SK-N-SH treated with all-trans-retinoic acid at 6 μM for 48 hours (cell line): ENCODE results near the gene FPGS.

Experiments used
- ATAC-seq: fragments of 200-7000 bp; cut with Tn5 transposase; 3 replicates; pipeline ENCODE4 v1.9.1; 2020; ENCODE audit warnings: mild to moderate bottlenecking, moderate library complexity
- ARNTL ChIP-seq: fragments of 450-650 bp; formaldehyde crosslinking; IDR thresholded peaks from 2 replicates; pipeline ENCODE4 v1.5.0; 2020; ENCODE audit warnings: low read depth, mild to moderate bottlenecking, moderate library complexity, borderline replicate concordance
- CREB5 ChIP-seq: fragments of 250-450 bp; sonication (Bioruptor Pico); IDR thresholded peaks from 2 replicates; pipeline ENCODE4 v1.5.1; 2020; ENCODE audit warnings: low read depth, mild to moderate bottlenecking, moderate library complexity
- ESRRG ChIP-seq: fragments of 250-450 bp; sonication (Bioruptor Pico); IDR thresholded peaks from 2 replicates; pipeline ENCODE4 v1.6.1; 2021; ENCODE audit warnings: mild to moderate bottlenecking
- GLIS3 ChIP-seq: fragments of 250-450 bp; sonication (Bioruptor Pico); IDR thresholded peaks from 2 replicates; pipeline ENCODE4 v1.5.0; 2020; ENCODE audit warnings: mild to moderate bottlenecking, moderate library complexity
- ISL1 ChIP-seq: fragments of 250-450 bp; sonication (Bioruptor Pico); IDR thresholded peaks from 2 replicates; pipeline ENCODE4 v2.1.2; 2022; ENCODE audit warnings: mild to moderate bottlenecking, moderate library complexity
- OSR1 ChIP-seq: fragments of 250-450 bp; sonication (Bioruptor Pico); IDR thresholded peaks from 2 replicates; pipeline ENCODE4 v1.8.0; 2022; ENCODE audit warnings: moderate library complexity, mild to moderate bottlenecking, inconsistent platforms
- PATZ1 ChIP-seq: fragments of 250-450 bp; sonication (Bioruptor Pico); IDR thresholded peaks from 2 replicates; pipeline ENCODE4 v1.8.0; 2020; ENCODE audit warnings: mild to moderate bottlenecking, moderate library complexity, borderline replicate concordance
- POU6F1 ChIP-seq: fragments of 250-450 bp; sonication (Bioruptor Pico); IDR thresholded peaks from 2 replicates; pipeline ENCODE4 v1.8.0; 2021; ENCODE audit warnings: low read depth, mild to moderate bottlenecking, moderate library complexity, borderline replicate concordance
- PPARA ChIP-seq: fragments of 250-450 bp; sonication (Bioruptor Pico); IDR thresholded peaks from 2 replicates; pipeline ENCODE4 v1.5.0; 2020; ENCODE audit warnings: mild to moderate bottlenecking, borderline replicate concordance
- RARB ChIP-seq: fragments of 250-450 bp; sonication (Bioruptor Pico); IDR thresholded peaks from 2 replicates; pipeline ENCODE4 v1.8.0; 2021; ENCODE audit warnings: mild to moderate bottlenecking, moderate library complexity
- SNAI2 ChIP-seq: fragments of 250-450 bp; sonication (Bioruptor Pico); IDR thresholded peaks from 2 replicates; pipeline ENCODE4 v1.5.0; 2020; ENCODE audit warnings: mild to moderate bottlenecking, moderate library complexity
- TOX ChIP-seq: fragments of 250-450 bp; sonication (Bioruptor Pico); IDR thresholded peaks from 2 replicates; pipeline ENCODE4 v1.8.0; 2021; ENCODE audit warnings: mild to moderate bottlenecking, moderate library complexity, borderline replicate concordance
- TSHZ2 ChIP-seq: fragments of 250-450 bp; sonication (Bioruptor Pico); IDR thresholded peaks from 2 replicates; pipeline ENCODE4 v1.5.0; 2020; ENCODE audit warnings: mild to moderate bottlenecking, moderate library complexity
- ZC3H10 ChIP-seq: fragments of 250-450 bp; sonication (Bioruptor Pico); IDR thresholded peaks from 2 replicates; pipeline ENCODE4 v1.5.1; 2021; ENCODE audit warnings: mild to moderate bottlenecking, moderate library complexity
- ZFP3 ChIP-seq: fragments of 250-450 bp; sonication (Bioruptor Pico); IDR thresholded peaks from 2 replicates; pipeline ENCODE4 v1.5.0; 2020; ENCODE audit warnings: mild to moderate bottlenecking, moderate library complexity
- ZFP30 ChIP-seq: fragments of 450-650 bp; formaldehyde crosslinking; IDR thresholded peaks from 2 replicates; pipeline ENCODE4 v1.5.0; 2022; ENCODE audit warnings: mild to moderate bottlenecking, moderate library complexity
- ZNF565 ChIP-seq: fragments of 450-650 bp; formaldehyde crosslinking; conservative IDR thresholded peaks from 2 replicates; pipeline ENCODE4 v1.5.0; 2020; ENCODE audit warnings: low read depth, mild to moderate bottlenecking, moderate library complexity
- ZNF70 ChIP-seq: fragments of 450-650 bp; formaldehyde crosslinking; IDR thresholded peaks from 2 replicates; pipeline ENCODE4 v1.5.0; 2020; ENCODE audit warnings: mild to moderate bottlenecking, moderate library complexity
- ZNF8 ChIP-seq: fragments of 450-650 bp; formaldehyde crosslinking; IDR thresholded peaks from 2 replicates; pipeline ENCODE4 v1.5.0; 2020; ENCODE audit warnings: mild to moderate bottlenecking, moderate library complexity

The FPGS gene

GRCh38 chr9:127826253-127826913, 23.7 kb downstream of the FPGS start:
- TF ChIP-seq ARNTL (CRISPR knock-in tag) = no peak
- TF ChIP-seq ZNF565 (CRISPR knock-in tag) = no peak
- TF ChIP-seq PATZ1 (CRISPR knock-in tag) = no peak
- TF ChIP-seq PPARA (CRISPR knock-in tag) = no peak
- no peak for TF ChIP-seq TOX (CRISPR knock-in tag)
- no peak for TF ChIP-seq ZNF70 (CRISPR knock-in tag)
- no peak for TF ChIP-seq CREB5
- no peak for TF ChIP-seq POU6F1
- TF ChIP-seq ZFP30 (CRISPR knock-in tag) = no peak
- no peak for TF ChIP-seq ZC3H10 (CRISPR knock-in tag)
- no peak for TF ChIP-seq SNAI2 (CRISPR knock-in tag)
- no peak for TF ChIP-seq ZFP3
- TF ChIP-seq RARB = no peak
- TF ChIP-seq ISL1 (CRISPR knock-in tag) = no peak
- no peak for TF ChIP-seq ESRRG (CRISPR knock-in tag)
- TF ChIP-seq OSR1 (CRISPR knock-in tag) = no peak
- TF ChIP-seq ZNF8 (CRISPR knock-in tag) = no peak
- TF ChIP-seq TSHZ2 (CRISPR knock-in tag) = no peak
- TF ChIP-seq GLIS3 (CRISPR knock-in tag) = no peak
- ATAC-seq = no peak; the same call in 2 of the 3 replicates

- TF ChIP-seq TSHZ2 (CRISPR knock-in tag) (no peak), CREB5 (no peak)
- no peak for ATAC-seq
These were observed 25.8 kb downstream of the FPGS start for GRCh38 chr9:127828262-127829031.
